ENCODE results near the gene RHOB.
A peak's percentile ranks its signal among the peaks of the same experiment; 100 is the strongest.

Gene RHOB

GRCh38 chr2:20496076-20496872 lies 49.4 kb downstream of the RHOB start:
- peak; percentile 18 for DNase-seq

DNA sequence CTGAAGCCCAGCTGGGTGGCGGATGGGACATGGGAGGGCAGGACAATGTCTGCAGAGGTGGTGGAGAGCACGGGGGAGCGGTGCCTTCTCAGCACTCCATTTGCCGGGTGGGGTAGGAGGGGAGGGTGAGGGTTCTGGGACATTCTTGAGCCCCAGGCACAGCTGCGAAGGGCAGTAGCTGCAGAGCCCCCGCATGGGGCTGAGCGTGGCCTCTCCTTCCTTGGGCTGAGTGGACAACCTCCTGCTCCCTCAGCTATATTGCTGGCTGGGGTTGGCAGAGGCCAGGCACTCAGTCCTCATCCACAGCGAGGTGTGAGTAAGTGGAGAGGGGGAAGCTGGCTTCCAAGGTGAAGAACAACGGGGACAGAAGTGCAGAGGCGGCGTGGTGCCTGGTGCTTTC lies 50.1 kb downstream of the RHOB start:
- DNase-seq = no peak
